ENCODE results near the gene HID1.

Gene HID1

GRCh38 chr17:74950207-74950606 is 22.4 kb downstream of the HID1 start:
- DNase-seq (ENCODE audit: low spot score): no peak

GRCh38 chr17:74949455-74950115 is 23.0 kb downstream of the HID1 start:
- DNase-seq (ENCODE audit: low spot score): no peak

GRCh38 chr17:74947041-74947754 is 25.4 kb downstream of the HID1 start:
- no peak for DNase-seq (ENCODE audit: low spot score)

DNA sequence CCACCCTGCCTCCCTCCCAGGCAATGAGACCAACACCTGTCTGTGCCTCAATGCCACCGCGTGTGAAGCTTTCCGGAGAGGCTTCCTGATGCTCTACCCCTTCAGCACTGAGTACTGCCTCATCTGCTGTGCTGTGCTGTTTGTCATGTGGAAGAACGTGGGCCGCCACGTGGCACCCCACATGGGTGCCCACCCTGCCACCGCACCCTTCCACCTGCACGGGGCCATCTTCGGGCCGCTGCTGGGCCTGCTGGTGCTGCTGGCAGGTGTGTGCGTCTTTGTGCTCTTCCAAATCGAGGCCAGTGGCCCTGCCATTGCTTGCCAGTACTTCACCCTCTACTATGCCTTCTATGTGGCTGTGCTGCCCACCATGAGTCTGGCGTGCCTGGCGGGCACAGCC is 25.9 kb downstream of the HID1 start:
- no peak for DNase-seq (ENCODE audit: low spot score)

DNA sequence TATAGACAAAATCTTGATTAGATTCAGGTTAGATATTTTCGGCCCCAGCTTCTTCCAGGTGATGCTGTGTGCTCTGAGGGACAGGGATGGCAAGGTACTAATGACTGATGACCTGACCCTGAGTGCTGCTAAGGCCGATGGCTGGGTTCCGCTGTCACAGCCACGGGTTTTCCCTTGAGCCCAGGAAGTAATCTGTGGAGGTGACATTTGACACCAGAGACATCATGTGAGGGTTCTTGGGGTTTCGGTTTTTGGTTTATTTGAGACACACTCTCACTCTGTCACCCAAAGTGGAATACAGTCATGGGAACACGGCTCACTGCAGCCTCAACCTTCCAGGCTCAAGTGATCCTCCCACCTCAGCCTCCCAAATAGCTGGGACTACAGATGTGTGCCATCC is 27.0 kb downstream of the HID1 start:
- no peak for DNase-seq (ENCODE audit: low spot score)

- DNase-seq (ENCODE audit: low spot score): no peak
Measured at GRCh38 chr17:74943808-74944522, 28.6 kb downstream of the HID1 start.

- DNase-seq (ENCODE audit: low spot score): no peak
Measured at GRCh38 chr17:74941128-74941725, 31.3 kb downstream of the HID1 start.

DNA sequence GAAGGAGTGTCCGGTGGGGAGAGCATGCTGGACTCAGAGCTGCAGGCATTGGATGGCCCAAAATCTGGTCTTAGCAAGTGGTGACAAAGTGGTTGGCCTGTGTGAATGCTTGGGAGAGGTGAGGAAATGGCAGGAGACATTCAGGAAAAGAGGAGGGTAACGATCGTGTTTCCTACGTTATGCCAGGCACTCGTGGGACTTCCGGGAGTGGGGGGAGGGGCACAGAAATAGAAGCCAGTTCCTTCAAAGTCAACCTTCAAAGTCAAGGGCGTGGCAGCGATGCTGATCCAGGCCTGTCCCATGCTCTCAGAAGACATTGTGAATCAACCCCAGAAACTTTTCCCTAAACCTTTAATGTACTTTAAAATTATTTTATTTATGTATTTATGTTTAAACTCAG is 33.0 kb downstream of the HID1 start:
- DNase-seq (ENCODE audit: low spot score): no peak

DNA sequence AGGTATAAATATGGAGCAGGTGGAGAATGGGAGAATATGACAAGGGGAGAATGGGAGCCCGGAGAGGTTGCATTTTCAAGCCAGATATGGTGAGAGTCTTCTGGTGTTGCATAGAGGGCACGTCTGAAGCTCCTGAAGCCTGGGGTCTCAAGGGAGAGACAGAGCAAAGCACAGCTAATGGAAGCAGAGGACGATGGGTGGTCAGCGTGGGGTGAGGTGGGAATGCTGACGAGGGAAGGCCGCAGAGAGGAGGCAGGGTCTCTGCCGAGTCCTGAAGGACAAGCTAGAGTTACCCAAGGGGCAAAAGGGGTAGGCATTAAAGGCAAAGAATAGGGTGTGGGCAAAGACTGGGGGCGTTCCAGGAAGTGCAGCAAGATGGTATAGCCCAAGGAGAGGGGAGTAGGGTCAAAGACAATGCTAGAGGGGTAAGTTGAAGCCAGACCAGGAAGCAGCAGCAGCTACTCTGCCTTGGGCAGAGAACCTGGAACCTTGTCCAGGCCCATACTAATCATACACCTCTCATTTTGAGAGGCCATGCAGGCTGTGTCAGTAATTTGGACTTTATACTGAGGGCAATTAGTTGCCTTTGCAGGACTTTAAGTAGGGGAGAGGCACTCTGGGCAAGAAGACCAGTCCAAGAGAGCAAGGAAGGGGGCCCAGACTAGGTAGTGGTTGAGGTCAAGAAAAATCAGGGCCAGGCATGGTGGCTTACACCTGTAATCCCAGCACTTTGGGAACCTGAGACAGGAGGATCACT is 34.2 kb downstream of the HID1 start:
- DNase-seq (ENCODE audit: low spot score): no peak

DNA sequence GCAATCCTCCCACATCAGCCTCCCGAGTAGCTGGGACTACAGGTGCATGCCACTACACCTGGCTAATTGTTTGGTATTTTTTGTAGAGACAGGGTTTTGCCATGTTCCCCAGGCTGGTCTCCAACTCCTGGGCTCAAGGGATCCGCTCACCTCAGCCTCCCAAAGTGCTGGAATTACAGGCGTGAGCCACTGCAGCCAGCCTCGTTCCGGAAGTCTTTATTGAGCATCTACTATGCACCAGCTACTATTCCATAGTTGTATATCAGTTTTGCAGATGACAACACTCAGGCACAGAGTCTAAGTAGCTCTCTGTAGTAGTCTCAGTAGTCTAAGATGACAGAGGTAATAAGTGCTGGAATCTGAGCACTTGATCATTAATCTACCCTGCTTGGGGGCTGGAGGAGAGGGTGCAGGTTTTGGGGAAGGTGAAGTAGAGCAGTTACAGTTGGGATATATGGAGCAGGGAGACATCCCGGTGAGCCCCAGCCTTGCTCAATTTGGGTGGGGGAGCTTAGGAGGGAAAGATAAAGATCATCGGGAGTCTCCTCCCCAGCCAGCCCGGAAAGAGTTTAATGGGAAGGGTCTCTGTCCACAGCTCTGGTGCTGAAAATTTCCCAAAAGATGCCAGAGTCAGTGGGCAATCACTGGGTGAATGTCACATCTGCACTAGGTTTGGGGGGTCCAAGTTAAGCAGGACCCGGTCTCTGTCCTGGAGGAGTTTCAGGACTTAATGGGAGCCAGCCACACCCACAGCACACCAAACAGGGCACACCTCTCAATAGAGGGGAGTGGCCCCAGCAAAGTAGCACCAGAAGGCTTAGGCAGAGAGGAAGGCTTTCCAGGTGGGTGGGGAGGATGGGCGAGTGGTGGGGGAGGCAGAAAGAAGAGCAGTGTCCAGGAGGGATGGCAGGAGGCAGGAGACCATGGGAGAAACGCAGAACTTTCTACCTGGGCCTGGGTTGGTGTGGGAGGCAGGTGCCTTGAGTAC is 35.2 kb downstream of the HID1 start:
- no peak for DNase-seq (ENCODE audit: low spot score)

- no peak for DNase-seq (ENCODE audit: low spot score)
Measured at GRCh38 chr17:74936470-74936799, 36.1 kb downstream of the HID1 start.

- no peak for DNase-seq (ENCODE audit: low spot score)
Measured at GRCh38 chr17:74935585-74936469, 36.7 kb downstream of the HID1 start, which contains the start of gene OTOP3. Gene OTOP3 (plus strand): TSS chr17:74935898. CDS start chr17:74935922, 24 bp downstream.

- DNase-seq (ENCODE audit: low spot score): no peak
Measured at GRCh38 chr17:74935048-74935447, 37.5 kb downstream of the HID1 start.

GRCh38 chr17:74930535-74931036 is 42.0 kb downstream of the HID1 start:
- DNase-seq (ENCODE audit: low spot score): no peak

GRCh38 chr17:74928786-74929185 is 43.8 kb downstream of the HID1 start:
- DNase-seq (ENCODE audit: low spot score): no peak

- DNase-seq (ENCODE audit: low spot score): no peak
Measured at GRCh38 chr17:74925242-74925641, 47.3 kb downstream of the HID1 start.

GRCh38 chr17:74924250-74924948 is 48.2 kb downstream of the HID1 start, which contains the start of gene OTOP2:
Gene OTOP2 (plus strand): TSS chr17:74924273. CDS start chr17:74924633, 360 bp downstream.
- no peak for DNase-seq (ENCODE audit: low spot score)

DNA sequence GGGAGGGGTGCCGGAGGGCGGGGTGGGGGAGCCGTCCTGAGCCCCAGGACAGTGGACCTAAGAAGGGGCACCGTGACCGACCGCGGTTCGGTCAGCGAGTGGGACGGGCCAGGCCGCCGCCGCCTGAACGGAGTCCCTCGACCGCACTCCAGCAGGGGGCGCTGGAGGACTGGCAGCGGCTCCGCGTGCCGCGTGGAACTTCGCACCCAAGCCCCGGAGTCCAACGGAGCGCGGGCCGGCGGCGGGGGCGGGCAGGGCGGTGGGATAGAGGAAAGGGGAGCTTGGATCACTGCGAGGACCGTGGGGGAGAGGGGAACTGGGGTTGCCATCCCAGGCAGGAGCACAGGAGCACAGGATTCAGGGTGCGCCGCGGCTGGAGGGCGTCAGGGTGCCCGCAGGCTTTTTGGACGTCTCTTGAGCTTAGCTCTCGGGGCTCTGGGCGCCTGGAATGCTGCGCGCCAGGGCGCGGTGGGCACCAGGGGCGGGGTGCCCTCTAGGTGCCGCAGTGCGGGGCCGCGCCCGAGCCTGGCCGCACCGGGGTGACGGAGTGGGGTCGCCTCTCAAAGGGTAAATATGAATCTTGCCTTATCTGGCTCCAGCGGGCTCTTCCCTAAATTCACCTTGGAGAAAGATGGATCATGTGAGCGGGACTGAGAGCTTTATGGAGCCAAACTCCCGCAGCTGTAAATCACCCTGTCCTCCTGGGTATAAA is 48.9 kb downstream of the HID1 start:
- DNase-seq (ENCODE audit: low spot score): peak; percentile 91
